ENCODE measurements around the gene TRHDE.

The TRHDE gene

GRCh38 chr12:72272091-72272661 is at the start of gene TRHDE:
Gene TRHDE, plus strand, starts transcription at chr12:72272370. Its CDS starts 274 bp downstream, at chr12:72272644.
- H3K27me3 Mint-ChIP-seq = peaks cover 38% of the 10 kb centered on the region
- no peak within 1 kb of the TSS for H3K27ac Mint-ChIP-seq
- no peaks in the 10 kb centered on the region for H3K36me3 Mint-ChIP-seq
- H3K4me3 Mint-ChIP-seq = no peak within 1 kb of the TSS
- no peaks in the 10 kb centered on the region for H3K4me1 Mint-ChIP-seq
- no peaks in the 10 kb centered on the region for H3K9me3 Mint-ChIP-seq

DNA sequence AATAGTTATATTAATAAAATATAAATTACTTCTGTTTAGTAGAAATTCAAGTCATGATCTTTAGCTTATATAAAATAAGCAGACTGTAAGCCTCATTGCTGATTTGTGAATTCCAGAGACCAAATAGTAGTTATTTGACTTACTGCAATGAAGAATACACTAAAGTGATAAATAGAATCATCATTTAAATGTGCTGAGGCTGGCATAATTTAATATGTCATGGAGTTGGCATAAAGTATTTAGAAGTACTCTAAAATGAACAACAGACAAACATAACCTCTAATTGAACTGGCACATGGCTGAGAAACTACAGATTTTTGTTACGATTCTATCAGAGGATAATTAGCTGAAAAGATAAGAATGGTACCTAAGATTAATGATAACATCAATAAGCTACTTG is 45.7 kb upstream of the TRHDE start:
- H3K27me3 Mint-ChIP-seq = no peaks in the 10 kb centered on the region
- H3K4me1 Mint-ChIP-seq = no peaks in the 10 kb centered on the region
- no peaks in the 10 kb centered on the region for H3K36me3 Mint-ChIP-seq
- no peak overlapping the region for H3K27ac Mint-ChIP-seq
- no peak overlapping the region for H3K4me3 Mint-ChIP-seq
- H3K9me3 Mint-ChIP-seq = no peaks in the 10 kb centered on the region

DNA sequence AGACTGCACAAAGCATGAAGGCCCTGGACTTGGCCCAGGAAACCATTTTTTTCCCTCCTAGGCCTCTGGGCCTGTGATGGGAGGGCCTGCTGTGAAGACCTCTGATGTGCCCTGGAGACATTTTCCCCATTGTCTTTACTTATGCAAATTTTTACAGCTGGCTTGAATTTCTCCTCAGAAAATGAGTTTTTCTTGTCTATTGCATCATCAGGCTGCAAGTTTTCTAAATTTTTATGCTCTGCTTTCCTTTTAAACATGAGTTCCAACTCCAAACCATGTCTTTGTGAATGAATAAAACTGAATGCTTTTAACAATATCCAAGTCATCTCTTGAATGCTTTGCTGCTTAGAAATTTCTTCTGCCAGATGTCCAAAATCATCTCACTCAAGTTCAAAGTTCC is 43.7 kb upstream of the TRHDE start:
- no peaks in the 10 kb centered on the region for H3K4me1 Mint-ChIP-seq
- no peaks in the 10 kb centered on the region for H3K27me3 Mint-ChIP-seq
- no peak overlapping the region for H3K27ac Mint-ChIP-seq
- H3K36me3 Mint-ChIP-seq = no peaks in the 10 kb centered on the region
- no peaks in the 10 kb centered on the region for H3K9me3 Mint-ChIP-seq
- H3K4me3 Mint-ChIP-seq = no peak overlapping the region

DNA sequence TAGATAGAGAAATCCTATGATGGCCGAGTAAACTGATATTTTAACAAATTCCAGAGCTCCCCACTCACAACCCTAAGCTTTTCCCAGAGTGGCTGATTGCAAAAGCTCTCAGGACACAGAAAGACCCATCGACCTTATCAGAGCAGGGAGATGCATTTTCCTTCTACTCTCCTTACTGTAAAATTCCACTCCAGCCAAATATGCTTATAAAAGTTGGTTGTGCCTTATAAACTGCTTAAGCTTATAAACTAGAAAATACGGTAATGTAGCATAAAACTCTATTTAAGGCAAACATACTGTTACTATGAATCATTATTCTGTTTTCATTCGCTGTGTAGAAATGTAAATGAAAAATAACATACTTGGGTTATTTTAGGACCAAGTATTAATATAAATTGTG is 41.6 kb upstream of the TRHDE start:
- H3K4me3 Mint-ChIP-seq = no peak overlapping the region
- no peak overlapping the region for H3K27ac Mint-ChIP-seq
- no peaks in the 10 kb centered on the region for H3K27me3 Mint-ChIP-seq
- no peaks in the 10 kb centered on the region for H3K36me3 Mint-ChIP-seq
- H3K4me1 Mint-ChIP-seq = no peaks in the 10 kb centered on the region
- no peaks in the 10 kb centered on the region for H3K9me3 Mint-ChIP-seq

- no peak overlapping the region for H3K4me3 Mint-ChIP-seq
- no peaks in the 10 kb centered on the region for H3K36me3 Mint-ChIP-seq
- no peaks in the 10 kb centered on the region for H3K4me1 Mint-ChIP-seq
- no peak overlapping the region for H3K27ac Mint-ChIP-seq
- no peaks in the 10 kb centered on the region for H3K27me3 Mint-ChIP-seq
- H3K9me3 Mint-ChIP-seq = no peaks in the 10 kb centered on the region
Measured at GRCh38 chr12:72234886-72235285, 37.3 kb upstream of the TRHDE start.

DNA sequence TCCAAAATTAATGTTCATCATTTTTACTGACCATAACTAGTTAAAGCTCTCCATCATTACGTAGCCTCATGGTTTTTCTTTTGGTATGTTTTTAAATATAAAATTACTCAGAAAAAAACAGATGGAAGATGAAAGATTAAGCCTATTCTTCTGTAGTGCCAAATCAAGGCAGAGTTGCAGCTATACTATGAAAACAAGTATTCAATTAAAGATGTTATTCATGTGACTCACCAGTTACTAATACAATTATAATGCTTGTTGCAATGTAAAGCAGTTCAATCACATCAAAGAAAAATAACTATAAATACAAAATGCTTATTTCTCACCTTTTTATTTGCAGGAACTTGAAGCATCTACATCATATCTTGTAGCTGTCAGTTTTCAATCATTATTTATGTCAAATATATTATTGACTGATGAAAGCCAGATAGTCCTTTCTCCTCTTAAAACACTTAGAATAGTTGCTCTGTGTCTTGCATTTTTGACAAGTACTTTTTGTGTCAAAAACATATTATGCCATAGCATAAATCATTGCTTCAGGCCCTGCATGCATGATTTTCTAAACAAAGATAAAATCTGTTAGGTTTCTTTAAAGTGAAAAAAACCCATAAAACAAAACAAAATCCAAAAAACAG is 36.0 kb upstream of the TRHDE start:
- Mint-ChIP-seq H3K36me3 (no peaks in the 10 kb centered on the region), H3K27ac (no peak overlapping the region), H3K9me3 (peaks cover 4% of the 10 kb centered on the region), H3K4me1 (no peaks in the 10 kb centered on the region), H3K4me3 (no peak overlapping the region), H3K27me3 (no peaks in the 10 kb centered on the region)

- H3K4me1 Mint-ChIP-seq = no peaks in the 10 kb centered on the region
- no peak overlapping the region for H3K4me3 Mint-ChIP-seq
- peaks cover 7% of the 10 kb centered on the region for H3K9me3 Mint-ChIP-seq
- no peaks in the 10 kb centered on the region for H3K36me3 Mint-ChIP-seq
- no peaks in the 10 kb centered on the region for H3K27me3 Mint-ChIP-seq
- no peak overlapping the region for H3K27ac Mint-ChIP-seq
Measured at GRCh38 chr12:72241552-72241951, 30.6 kb upstream of the TRHDE start.

- Mint-ChIP-seq H3K4me3 (no peak overlapping the region), H3K4me1 (no peaks in the 10 kb centered on the region), H3K27ac (no peak overlapping the region), H3K36me3 (no peaks in the 10 kb centered on the region), H3K27me3 (no peaks in the 10 kb centered on the region), H3K9me3 (peaks cover 7% of the 10 kb centered on the region)
Measured at GRCh38 chr12:72242946-72243345, 29.2 kb upstream of the TRHDE start.

DNA sequence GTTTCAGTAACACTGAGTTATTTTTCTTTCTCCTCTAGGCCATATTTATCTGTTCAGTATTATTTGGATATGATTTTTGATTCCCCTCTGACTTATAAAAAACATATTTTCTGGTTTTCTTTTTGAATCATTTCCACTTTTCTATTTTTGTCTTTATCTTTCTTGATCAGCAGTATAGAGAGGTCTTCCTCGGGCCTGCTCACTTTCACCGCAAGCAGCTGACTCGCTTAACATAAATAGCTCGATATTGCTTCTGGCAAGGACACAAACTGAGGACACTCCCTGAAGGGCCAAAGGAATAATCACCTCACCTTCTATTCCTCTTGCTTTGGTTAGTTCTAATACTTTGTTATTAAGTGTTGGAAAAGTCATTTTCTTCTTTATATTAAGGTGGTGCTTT is 25.8 kb upstream of the TRHDE start:
- H3K27me3 Mint-ChIP-seq = no peaks in the 10 kb centered on the region
- H3K4me3 Mint-ChIP-seq = no peak overlapping the region
- H3K36me3 Mint-ChIP-seq = no peaks in the 10 kb centered on the region
- H3K9me3 Mint-ChIP-seq = peaks cover 8% of the 10 kb centered on the region
- H3K27ac Mint-ChIP-seq = no peak overlapping the region
- no peaks in the 10 kb centered on the region for H3K4me1 Mint-ChIP-seq

DNA sequence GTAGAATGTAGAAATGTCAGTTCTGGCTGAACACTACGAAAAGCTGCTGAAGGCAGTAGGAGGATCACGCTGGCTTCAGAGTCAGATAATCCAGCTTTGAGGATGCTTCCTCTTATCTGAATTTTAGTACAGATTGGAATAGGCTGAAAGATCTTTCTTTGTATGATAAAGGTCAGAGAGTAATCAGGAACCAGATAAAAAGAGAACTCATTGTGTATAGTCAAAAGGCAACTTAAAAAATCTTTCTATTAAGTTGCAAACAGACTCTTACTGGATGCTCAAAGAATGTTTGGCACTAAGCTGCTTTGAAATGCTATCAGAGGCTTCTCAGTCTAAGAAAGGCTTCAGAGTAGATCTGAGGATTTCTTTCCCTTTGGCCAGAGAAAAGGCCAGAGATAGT is 21.8 kb upstream of the TRHDE start:
- H3K27ac Mint-ChIP-seq = no peak overlapping the region
- no peaks in the 10 kb centered on the region for H3K27me3 Mint-ChIP-seq
- H3K9me3 Mint-ChIP-seq = peaks cover 11% of the 10 kb centered on the region
- no peaks in the 10 kb centered on the region for H3K4me1 Mint-ChIP-seq
- H3K4me3 Mint-ChIP-seq = no peak overlapping the region
- no peaks in the 10 kb centered on the region for H3K36me3 Mint-ChIP-seq

- H3K36me3 Mint-ChIP-seq = no peaks in the 10 kb centered on the region
- no peak overlapping the region for H3K4me3 Mint-ChIP-seq
- H3K27me3 Mint-ChIP-seq = peaks cover 4% of the 10 kb centered on the region
- H3K4me1 Mint-ChIP-seq = no peaks in the 10 kb centered on the region
- peaks cover 10% of the 10 kb centered on the region for H3K9me3 Mint-ChIP-seq
- no peak overlapping the region for H3K27ac Mint-ChIP-seq
Measured at GRCh38 chr12:72256725-72257124, 15.4 kb upstream of the TRHDE start.

- no peaks in the 10 kb centered on the region for H3K9me3 Mint-ChIP-seq
Measured at GRCh38 chr12:72261885-72262284, 10.3 kb upstream of the TRHDE start.

GRCh38 chr12:72264548-72265175 is 7.5 kb upstream of the TRHDE start:
- Mint-ChIP-seq H3K36me3 (no peaks in the 10 kb centered on the region), H3K27me3 (peaks cover 3% of the 10 kb centered on the region), H3K4me1 (no peaks in the 10 kb centered on the region), H3K4me3 (no peak overlapping the region), H3K27ac (no peak overlapping the region), H3K9me3 (no peaks in the 10 kb centered on the region)

More at GRCh38 chr12:72261885-72262284, 10.3 kb upstream of the TRHDE start:
- no peak overlapping the region for H3K27ac Mint-ChIP-seq
- peaks cover 4% of the 10 kb centered on the region for H3K27me3 Mint-ChIP-seq
- H3K36me3 Mint-ChIP-seq = no peaks in the 10 kb centered on the region
- H3K4me1 Mint-ChIP-seq = no peaks in the 10 kb centered on the region
- no peak overlapping the region for H3K4me3 Mint-ChIP-seq

GRCh38 chr12:72267974-72268373 is 4.2 kb upstream of the TRHDE start:
- Mint-ChIP-seq H3K9me3 (no peaks in the 10 kb centered on the region), H3K27ac (no peak overlapping the region)

DNA sequence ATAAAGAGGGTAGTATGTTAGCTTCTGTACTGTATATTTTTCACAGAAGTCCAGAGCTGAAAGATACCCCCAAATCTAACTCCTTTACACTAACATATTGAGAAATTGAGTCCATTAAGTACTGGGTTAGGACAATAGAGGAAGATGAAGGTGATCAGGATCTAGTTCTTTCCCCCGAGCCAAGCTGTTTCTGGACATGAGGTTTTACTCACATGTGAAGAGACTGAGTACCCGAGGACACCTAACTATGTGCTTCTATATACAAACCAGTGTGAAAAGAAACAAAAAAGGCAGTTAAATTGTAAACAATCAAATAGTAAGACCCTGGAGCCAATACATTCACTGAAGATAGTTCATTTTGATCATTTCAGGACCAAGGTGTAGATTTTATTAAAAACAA is 3.8 kb upstream of the TRHDE start:
- no peaks in the 10 kb centered on the region for H3K36me3 Mint-ChIP-seq
- H3K4me1 Mint-ChIP-seq = no peaks in the 10 kb centered on the region
- peaks cover 18% of the 10 kb centered on the region for H3K27me3 Mint-ChIP-seq
- no peak overlapping the region for H3K4me3 Mint-ChIP-seq
- H3K9me3 Mint-ChIP-seq = no peaks in the 10 kb centered on the region
- no peak overlapping the region for H3K27ac Mint-ChIP-seq

More at GRCh38 chr12:72267974-72268373, 4.2 kb upstream of the TRHDE start:
- peaks cover 18% of the 10 kb centered on the region for H3K27me3 Mint-ChIP-seq
- H3K36me3 Mint-ChIP-seq = no peaks in the 10 kb centered on the region
- H3K4me3 Mint-ChIP-seq = no peak overlapping the region
- no peaks in the 10 kb centered on the region for H3K4me1 Mint-ChIP-seq

- no peak overlapping the region for H3K27ac Mint-ChIP-seq
- no peaks in the 10 kb centered on the region for H3K9me3 Mint-ChIP-seq
- no peaks in the 10 kb centered on the region for H3K4me1 Mint-ChIP-seq
- no peak overlapping the region for H3K4me3 Mint-ChIP-seq
- H3K27me3 Mint-ChIP-seq = peaks cover 27% of the 10 kb centered on the region
- no peaks in the 10 kb centered on the region for H3K36me3 Mint-ChIP-seq
Measured at GRCh38 chr12:72269491-72269890, 2.7 kb upstream of the TRHDE start.
